Stimulated activated CD4-positive, alpha-beta T cell treated with anti-CD3 and anti-CD28 coated beads, Interleukin-15, amount 100 ng/mL, for 24 hours (primary cell): ENCODE measurements around the gene CPN1.
"Not testable (repeated sequence)": the region's sequence is repeated elsewhere in the genome, so short reads cannot be mapped to it uniquely, and the experiment has no call there.

Experiments
- DNase-seq: peaks from one replicate; pipeline ENCODE4 v3.0.0-alpha.2; 2020

CPN1 gene

DNA sequence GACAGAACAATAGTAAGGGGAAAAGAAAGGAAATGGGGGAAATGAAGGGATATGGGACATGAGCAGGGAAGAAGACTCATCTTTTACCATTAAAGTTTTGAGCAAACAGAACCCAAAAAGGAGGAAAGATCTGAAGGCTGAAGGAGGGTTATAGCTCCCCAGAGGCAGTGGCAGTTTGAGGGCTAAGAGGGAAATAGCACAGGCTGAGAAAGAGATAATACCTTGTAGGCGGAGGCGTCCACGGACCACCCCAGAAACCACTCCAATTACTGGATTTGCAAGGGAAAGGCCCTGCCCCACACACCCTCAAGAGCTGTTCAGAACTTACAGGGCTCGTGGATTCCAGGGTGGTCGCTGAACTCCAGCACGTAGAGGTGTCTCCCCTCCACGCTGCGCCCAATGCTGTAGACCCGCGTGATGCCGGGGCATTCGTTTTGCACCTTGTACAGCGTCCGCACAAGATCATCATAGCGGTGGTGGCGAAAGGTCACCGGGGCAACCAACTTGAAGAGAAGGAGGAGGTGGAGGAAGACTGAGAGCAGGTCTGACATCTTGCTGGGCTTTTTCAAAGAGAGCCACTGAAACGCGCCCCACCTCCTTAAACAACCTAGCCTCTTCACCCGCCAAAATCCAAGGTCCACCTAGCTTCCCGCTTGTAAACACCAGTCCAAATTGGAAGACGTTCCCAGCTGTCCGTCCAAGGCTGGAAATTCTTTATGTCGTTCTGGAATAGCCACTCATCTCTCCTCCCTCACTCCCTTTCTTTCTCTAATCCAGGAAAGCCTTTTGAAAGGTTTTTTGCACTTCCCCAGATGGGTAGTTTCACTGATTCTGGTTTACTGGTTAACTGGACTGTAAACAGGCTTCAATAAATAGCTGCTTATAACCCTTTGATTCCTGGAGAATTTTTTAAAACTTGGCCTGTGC lies at the start of gene CPN1:
Gene CPN1 (minus strand): TSS at position 795 of the 927 bp plus-strand sequence. CDS start 244 bp downstream, at position 551.
- no peak for DNase-seq

DNA sequence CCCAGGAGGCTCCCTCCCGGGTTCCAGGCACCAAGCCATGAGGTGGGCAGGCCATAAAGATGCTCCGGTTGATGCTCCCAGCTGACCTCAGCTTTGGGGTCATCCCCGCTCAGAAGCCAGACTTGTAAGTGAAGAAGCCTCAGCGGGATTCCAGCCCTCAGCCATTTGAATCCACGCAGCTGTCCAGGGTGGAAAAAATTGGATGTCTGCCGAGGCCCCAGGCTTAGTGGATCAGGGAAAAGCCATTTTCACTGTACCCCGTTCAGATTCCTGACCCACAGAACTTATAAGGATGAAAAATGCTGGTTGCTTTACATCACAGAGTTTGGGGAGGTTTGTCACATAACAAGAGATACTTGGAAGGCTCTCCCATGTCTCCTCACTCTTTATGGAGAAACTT lies 49.2 kb upstream of the CPN1 start:
- DNase-seq, result no peak

DNA sequence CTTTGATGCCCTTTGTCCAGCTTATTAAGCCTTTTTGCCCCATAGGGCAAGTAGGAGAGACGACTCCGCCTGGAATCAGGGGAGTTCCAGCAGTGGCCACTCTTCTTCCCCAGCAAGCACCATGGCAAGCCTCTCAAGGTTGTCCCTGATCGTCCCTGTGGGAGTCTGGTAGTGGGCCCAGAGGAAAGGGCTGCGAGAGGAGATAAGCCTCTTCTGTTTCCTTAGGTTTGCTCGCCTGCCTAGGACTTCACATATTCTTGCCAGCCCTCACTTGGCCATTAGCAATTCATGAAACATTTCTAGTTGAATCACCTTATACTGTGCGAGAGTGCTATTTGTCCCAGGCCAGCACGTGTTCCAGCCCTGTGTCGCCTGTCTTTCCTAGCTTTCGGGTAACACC lies 47.8 kb upstream of the CPN1 start:
- DNase-seq, result no peak

DNA sequence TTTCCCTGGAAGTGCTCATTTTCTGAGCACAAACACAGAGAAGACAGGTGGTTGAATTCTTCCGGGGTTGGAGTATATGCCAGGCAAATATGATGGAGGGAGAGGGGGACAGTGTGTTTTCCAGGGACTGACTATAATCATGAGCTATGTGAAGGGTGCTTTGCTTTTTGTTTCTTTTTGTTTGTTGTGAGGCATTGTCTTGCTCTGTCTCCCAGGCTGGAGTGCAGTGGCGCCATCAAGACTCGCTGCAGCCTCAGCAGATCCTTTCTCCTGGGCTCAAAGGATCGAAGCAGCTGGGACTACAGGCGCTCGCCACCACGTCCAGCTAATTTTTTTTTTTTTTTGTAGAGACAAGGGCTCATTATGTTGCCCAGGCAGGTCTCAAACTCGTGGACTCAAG lies 47.3 kb upstream of the CPN1 start:
- no peak for DNase-seq

DNA sequence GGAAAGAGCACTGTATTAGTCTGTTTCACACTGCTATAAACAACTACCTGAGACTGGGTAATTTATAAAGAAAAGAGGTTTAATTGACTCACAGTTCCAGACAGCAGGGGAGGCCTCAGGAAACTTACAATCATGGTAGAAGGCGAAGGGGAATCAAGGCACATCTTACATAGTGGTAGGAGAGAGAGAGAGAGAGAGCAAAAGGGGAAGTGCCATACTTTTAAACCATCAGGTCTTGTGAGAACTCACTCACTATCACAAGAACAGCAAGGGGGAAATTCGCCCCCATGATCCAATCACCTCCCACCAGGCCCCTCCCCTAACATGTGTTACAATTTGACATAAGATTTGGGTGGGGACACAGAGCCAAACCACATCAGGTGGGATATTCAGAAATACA lies 43.7 kb upstream of the CPN1 start:
- DNase-seq, result not testable (repeated sequence)

DNA sequence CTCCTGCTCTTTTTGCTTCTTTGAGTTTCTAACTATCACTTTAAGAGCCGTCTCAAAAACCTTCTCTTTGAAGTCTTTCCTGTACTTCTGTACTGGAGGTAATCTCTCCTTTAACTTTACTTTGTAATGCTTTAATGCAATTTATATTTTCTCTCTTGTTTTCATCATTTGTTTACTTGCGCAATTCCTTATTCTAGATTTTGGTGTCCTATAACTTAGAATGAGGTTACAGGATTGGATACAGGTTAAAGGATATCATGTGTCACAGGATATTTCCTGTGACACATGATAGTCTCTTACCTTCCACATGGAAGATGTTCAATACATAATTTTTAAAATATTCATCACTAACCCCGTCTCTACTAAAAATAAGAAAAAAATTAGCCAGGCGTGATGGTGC lies 42.4 kb upstream of the CPN1 start:
- DNase-seq, result no peak

DNA sequence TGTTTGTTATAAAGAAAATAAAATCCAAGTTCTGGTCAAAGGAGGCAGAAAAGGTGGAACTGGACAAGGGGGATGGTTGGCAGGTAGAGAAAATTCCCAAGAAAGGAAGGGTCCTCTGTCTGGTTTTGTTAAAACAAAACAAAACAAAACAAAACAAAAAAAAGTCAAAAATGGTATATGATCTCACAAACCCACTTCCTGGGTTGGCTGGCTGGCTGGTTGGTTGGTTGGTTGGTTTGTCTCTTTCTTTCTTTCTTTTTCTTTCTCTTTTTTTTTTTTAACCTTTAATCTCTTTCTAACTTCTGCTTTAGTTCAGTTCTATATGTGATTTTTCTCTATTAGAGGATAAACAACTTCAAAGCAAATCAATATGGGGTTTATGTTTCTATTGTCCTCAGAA lies 41.1 kb upstream of the CPN1 start:
- DNase-seq, result no peak

DNA sequence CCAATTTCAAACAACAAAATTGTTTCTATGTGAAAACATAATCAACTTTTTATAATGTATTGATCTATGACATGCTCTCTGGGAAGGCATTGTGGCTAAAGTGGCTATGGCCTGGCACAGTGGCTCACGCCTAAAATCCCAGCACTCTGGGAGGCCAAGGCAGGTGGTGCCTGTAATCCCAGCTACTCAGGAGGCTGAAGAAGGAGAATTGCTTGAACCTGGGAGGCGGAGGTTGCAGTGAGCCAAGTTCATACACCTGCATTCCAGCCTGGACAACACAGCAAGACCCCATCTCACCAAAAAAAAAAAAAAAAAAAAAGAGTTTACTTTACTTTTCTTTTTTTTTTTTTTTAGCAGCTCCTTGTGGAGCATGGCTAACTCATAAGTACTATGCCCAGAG lies 38.9 kb upstream of the CPN1 start:
- no peak for DNase-seq

DNA sequence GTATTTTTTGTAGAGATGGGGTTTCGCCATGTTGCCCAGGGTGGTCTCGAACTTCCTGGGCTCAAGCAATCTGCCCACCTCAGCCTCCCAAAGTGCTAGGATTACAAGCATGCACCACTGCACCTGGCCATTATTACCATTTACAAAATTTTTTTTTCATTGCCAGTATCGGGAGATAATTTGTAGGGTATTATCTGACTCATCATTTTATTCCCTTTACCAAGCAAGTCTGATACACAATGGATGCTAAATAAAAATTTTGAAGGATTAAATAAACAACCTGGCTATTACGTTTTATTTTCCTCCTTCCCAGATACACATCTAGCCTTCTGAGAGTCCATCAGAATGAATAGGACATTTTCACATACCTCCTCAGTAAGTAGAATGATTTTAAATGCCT lies 38.1 kb upstream of the CPN1 start:
- no peak for DNase-seq

DNA sequence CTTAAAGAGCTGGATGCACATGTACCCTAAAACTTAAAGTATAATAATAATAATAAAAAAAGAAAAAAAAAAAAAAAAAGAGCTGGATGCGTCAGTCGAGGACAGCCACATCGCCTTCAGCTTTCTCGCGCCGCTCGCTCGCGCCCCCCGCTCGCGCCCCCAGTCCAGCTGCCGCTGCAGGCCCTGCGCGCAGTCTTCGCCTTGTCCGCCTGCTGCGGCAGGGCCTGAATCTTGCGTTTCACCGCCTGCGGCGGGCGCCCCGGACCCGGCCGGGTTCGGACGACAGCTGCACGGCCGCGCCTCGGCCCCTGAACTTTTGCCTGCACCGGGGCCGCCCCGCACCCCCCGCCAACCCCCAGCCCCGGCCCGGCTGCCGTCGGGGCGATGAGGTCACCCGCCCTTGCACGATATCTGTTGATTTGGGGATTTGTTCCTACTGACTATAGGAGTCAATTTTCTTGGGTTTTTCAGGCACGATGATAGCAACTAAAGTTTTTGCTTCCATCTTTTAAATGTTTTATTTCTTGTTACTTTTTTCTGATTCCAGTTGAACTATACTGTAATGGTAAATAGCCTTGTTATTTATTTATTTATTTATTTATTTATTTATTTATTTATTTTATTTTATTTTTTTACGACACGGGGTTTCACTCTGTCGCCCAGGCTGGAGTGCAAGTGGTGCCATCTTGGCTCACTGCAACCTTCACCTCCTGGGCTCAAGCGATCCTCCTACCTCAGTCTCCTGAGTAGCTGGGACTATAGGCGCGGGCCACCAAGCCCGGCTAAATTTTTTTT lies 33.5 kb upstream of the CPN1 start:
- DNase-seq, result no peak

DNA sequence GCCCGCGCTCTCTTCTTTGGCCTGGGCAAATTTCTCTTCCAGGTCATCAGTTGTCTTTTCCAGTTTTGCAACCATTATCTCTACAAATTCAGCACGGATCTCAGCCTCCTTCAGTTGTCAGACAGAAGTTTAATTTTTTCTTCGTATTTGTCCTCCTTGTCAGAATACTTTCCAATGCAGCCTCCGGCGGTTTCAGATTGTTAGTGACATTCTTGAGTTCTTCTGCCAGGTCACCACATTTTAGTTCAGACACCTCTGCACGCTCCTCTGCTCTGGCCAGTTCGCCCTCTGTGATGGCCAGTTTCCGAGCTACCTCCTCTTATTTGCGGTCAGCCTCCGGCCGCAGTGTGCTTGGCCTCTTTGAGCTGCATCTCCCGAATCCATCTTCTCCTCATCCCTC lies 32.8 kb upstream of the CPN1 start:
- no peak for DNase-seq

DNA sequence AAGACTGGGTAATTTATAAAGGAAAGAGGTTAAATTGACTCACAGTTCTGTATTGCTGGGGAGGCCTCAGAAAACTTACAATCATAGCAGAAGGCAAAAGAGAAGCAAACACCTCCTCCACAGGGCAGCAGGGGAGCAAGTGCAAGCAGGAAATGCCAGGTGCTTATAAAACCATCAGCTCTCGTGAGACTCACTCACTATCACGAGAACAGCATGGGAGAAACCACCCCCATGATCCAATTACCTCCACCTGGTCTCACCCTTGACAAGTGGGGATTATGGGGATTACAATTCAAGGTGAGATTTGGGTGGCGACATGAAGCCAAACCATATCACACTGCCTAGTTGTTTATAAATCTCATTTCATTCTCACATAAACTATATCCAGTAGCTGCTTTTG lies 28.0 kb upstream of the CPN1 start:
- DNase-seq, result no peak

DNA sequence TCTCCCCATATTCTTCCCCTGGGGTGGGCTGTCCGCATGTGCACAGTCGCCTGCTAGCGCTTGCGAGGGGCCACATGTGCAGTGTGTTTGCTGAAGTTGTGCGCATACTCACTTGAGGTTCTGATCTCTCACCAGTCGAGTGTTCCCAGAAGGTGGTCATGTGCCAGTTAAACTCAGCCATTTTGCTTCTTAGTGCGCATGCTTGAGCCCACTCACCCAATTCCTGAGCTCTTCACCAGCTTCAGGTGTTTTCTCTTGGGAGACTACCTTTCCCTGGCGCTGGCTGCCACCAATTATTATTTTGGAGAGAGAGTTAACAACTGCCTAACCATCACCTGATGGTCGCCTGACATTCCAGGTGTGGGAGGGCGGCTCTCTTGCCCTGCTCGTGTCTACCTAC lies 25.2 kb upstream of the CPN1 start:
- no peak for DNase-seq

DNA sequence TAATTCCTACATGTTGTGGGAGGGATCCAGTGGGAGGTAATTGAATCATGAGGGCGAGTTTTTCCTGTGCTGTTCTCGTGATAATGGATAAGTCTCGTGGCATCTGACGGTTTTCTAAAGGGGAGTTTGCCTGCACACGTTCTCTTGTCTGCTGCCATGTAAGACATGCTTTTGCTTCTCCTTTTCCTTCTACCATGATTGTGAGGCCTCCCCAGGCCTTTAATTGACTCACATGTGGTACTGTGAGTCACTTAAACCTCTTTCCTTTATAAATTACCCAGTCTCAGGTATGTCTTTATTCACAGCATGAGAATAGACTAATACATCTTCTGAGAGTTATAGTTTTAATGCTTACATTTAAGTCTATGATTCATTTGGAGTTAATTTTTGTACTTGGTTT lies 22.6 kb upstream of the CPN1 start:
- no peak for DNase-seq

DNA sequence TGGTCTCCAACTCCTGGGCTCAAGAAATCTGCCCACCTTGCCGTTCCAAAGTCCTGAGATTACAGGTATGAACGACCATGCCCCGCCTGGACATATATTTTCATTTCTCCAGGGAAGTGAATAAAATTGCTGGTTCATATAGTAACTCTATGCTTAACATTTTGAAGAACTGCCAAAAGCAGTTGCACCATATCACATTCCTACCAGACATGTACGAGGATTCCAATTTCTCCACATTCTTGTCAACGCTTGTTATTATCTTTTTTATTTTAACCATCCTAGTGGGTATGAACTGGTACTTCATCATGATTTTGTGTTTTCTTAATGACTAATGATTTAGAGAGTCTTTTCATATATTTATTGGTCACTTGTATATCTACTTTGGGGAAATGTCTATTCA lies 21.9 kb upstream of the CPN1 start:
- DNase-seq, result no peak

DNA sequence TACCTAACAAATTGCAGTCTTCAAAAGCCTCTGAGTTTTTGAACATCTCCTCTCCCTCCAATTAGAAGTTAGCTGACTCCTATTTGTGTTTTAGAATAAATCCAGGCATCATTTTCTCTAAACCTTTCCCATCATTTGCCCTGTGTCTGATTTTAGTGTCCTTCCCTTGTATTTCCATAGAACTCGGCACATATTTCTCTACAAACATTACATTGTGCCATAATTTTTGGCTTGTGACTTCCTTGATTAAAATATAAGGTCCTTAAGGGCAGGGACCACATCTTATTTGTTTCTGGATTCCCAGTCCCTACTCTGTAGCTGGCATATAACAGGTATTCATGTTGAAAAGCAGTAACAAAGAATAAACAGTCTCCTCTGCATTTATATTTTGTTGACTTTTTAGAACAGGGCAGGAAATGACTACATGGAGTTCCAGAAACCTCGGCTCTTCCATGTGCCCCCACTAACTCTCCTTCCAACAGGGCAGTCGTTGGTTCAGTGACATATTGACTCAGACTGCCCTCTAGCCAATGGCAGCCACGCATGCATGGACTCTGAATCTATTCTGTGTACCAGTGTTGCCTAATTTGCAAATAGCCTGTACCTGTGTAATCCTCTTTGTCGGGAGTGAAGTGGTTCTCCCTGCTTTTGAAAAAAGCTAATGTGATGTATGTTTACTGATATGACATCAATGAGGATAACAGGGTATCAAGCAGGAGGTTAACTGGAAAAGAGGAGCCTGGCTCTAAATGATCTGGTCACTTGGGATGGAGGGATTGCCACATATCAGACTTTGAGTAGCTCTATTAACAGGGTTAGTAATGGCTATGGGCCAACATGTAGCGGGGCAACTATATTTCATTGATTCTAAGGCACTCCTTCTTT lies 19.8 kb upstream of the CPN1 start:
- no peak for DNase-seq

DNA sequence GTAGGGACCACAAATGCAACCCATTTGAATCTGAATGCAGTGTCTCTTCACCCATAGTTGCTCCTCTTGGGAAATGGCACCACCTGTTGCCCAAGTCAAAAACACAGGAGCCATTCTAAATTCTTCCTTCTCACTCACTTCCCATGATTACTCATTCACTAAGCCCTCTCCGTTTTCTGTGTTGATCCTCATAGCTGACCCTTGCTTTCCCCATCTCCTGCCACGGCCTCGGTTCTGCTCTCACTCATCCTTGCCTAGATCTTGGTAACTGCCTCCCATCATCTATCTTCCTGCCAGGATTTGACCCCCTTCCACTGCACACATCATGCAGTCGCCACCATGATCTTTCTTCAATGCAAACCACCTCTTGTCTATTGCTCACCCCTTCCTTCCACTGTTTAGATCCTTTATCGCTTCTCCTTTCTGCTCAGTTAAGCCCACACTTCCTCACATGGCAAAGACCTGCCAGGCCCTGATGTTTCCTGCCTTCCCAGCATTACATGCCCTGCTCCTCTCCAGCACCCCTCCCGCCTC lies 19.0 kb upstream of the CPN1 start:
- DNase-seq, result no peak

DNA sequence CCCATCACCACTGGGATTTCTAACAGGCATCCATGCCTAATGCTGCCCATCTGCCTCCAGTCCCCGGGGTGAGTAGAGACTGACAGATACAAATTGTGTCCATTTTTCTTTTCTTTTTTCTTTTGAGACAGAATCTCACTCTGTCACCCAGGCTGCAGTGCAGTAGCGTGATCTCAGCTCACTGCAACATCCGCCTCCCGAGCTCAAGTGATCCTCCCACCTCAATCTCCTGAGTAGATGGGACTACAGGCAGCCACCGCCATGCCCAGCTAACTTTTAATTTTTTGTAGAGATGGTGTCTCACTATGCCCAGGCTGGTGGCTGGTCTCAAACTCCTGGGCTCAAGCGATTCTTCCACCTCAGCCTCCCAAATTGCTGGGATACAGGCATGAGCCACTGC lies 7.6 kb upstream of the CPN1 start:
- no peak for DNase-seq

DNA sequence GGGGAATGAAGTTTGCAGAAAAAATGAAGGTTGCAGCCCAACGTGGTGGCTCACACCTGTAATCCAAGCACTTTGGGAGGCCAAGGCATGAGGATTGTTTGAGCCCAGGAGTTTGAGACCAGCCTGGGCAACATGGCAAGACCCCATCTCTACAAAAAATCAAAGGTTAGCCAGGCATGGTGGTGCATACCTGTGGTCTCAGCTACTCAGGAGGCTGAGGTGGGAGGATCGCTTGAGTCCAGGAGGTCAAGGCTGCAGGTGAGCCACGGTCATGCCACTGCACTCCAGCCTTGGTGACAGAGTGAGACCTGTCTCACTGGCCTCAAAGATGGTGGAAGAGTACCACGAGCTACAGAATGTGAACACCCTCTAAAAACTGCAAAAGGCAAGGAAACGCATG lies 5.0 kb upstream of the CPN1 start:
- not testable (repeated sequence) for DNase-seq

DNA sequence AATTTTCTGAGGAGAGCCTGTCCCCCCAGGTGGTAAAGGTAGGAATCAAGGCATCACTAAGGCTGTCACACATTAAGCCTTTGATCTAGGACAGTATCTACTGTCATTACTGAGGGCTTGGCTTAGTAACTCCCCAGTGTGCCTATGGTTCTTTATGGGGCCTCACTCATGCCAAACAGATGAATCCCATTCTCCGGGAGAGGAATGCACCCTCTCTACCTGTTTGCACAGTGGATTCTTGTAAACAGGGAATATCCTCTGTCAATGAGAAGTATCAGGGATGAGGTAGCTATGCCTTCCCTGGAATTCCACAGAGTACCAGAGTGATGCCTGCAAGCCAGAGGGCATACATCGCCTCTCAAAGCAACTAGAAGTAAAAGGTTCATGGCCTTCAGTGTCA lies 3.9 kb upstream of the CPN1 start:
- DNase-seq, result no peak

DNA sequence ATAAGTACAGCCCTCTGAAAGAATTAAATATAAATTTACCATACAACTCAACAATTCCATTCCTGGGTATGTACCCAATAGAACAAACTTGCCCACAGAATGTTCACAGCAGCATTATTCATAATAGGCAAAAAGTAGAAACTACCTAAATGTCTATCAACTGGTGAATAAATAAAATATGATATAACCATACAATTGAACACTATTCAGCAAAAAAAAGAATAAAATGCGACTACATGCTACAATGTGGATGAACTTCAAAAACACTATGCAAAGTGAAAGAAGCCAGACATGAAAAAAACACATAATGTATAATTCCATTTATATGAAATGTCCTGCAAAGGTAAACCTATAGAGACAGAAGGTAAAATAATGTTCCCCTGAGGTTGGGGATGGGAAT lies 2.0 kb upstream of the CPN1 start:
- DNase-seq, result no peak

DNA sequence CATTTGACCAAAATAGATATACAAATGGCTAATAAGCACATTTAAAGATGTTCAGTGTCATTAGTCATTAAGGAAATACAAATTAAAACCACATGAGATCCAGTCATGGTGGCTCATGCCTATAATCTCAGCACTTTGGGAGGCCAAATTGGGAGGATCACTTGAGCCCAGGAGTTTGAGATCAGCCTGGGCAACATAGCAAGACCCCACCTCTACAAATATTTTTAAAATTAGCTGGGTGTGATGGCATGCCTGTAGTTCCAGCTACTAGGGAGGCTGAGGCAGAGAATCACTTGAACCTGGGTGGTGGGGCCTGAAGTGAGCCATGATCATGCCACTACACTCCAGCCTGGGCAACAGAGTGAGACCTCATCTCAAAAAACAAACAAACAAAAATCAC lies 607 bp upstream of the CPN1 start:
- DNase-seq, result not testable (repeated sequence)

DNA sequence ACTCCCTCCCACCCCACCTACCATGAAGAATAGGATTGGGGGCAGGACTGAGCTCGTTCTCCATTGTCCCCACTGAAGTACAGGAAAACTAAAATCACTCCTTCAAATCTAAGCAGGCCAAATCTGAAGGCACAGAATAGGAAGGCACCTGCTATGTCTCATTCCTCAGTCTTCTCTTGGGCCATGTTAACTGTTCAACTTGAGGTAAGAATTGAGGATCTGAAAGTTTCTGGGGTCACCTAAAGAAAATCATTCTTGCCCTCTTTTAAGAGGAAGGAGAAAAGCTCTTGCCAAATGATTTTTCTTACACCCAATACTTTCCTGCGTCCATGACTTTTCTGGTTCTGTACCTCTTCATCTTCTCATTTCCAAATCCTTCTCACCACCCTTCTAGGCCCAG lies 4.9 kb downstream of the CPN1 start:
- no peak for DNase-seq
